HepG2 (cell line): ENCODE data around the gene RNF40. TPM values are rescaled to one million over a fixed set of nuclear protein-coding genes. Genes with fewer than 3 reads are reported as not detected.

Experiments used
- BRCA1 ChIP-seq: sonication (generic); formaldehyde crosslinking; IDR thresholded peaks from 2 replicates; pipeline ENCODE4 v1.4.0; 2020; ENCODE audit warnings: missing genetic modification reagents
- CHD4 ChIP-seq: fragments of 200-600 bp; sonication (generic); IDR thresholded peaks from 2 replicates; pipeline ENCODE4 v1.7.0; 2017; ENCODE audit warnings: mild to moderate bottlenecking, low read length, borderline replicate concordance
- EP300 ChIP-seq, 3 experiments: sonication (generic) in 1 of 3; formaldehyde crosslinking in 1 of 3; IDR thresholded peaks; 2 replicates each; pipeline versions ENCODE4 v1.5.1 to v1.6.1; 2011 to 2020; ENCODE audit warnings: low read depth in 2 of 3, low read length in 2 of 3, borderline replicate concordance in 1 of 3, improper control_type of control experiment in 1 of 3, mild to moderate bottlenecking in 1 of 3, missing genetic modification reagents in 1 of 3, moderate library complexity in 1 of 3
- FOXC1 ChIP-seq: sonication (generic); formaldehyde crosslinking; IDR thresholded peaks from 2 replicates; pipeline ENCODE4 v1.8.0; 2022; ENCODE audit warnings: mild to moderate bottlenecking, missing genetic modification reagents, borderline replicate concordance
- HOXA7 ChIP-seq: sonication (generic); formaldehyde crosslinking; IDR thresholded peaks from 2 replicates; pipeline ENCODE4 v1.8.1; 2022; ENCODE audit warnings: mild to moderate bottlenecking, missing genetic modification reagents, moderate library complexity
- KDM3A ChIP-seq: IDR thresholded peaks from 2 replicates; pipeline ENCODE4 v1.6.1; 2018; ENCODE audit warnings: low read depth, missing compliant biosample characterization
- LCORL ChIP-seq, 2 experiments: fragments of 450-650 bp in 1 of 2; sonication (generic) in 1 of 2; formaldehyde crosslinking in 1 of 2; IDR thresholded peaks; 2 replicates each; pipeline versions ENCODE4 v1.5.0 to v1.6.1; 2017 to 2020; ENCODE audit warnings: antibody characterized with exemption in 1 of 2, missing genetic modification reagents in 1 of 2
- MAF1 ChIP-seq: sonication (generic); formaldehyde crosslinking; IDR thresholded peaks from 2 replicates; pipeline ENCODE4 v1.5.0; 2020; ENCODE audit warnings: missing genetic modification reagents, borderline replicate concordance
- MAFG ChIP-seq: sonication (generic); formaldehyde crosslinking; IDR thresholded peaks from 2 replicates; pipeline ENCODE4 v1.5.1; 2020; ENCODE audit warnings: mild to moderate bottlenecking, missing genetic modification reagents
- MYC ChIP-seq: sonication (generic); formaldehyde crosslinking; IDR thresholded peaks from 2 replicates; pipeline ENCODE4 v1.9.0; 2021; ENCODE audit warnings: missing genetic modification reagents, borderline replicate concordance
- MZF1 ChIP-seq: sonication (generic); formaldehyde crosslinking; IDR thresholded peaks from 2 replicates; pipeline ENCODE4 v1.8.1; 2023; ENCODE audit warnings: mild to moderate bottlenecking, missing genetic modification reagents, borderline replicate concordance
- RAD21 ChIP-seq: fragments of 450-650 bp; formaldehyde crosslinking; IDR thresholded peaks from 2 replicates; pipeline ENCODE4 v1.5.0; 2020; ENCODE audit warnings: mild to moderate bottlenecking
- RAD51 ChIP-seq: fragments of 450-650 bp; IDR thresholded peaks from 2 replicates; pipeline ENCODE4 v1.6.1; 2016; ENCODE audit warnings: borderline replicate concordance
- RFXANK ChIP-seq: IDR thresholded peaks from 2 replicates; pipeline ENCODE4 v1.6.1; 2016
- SIX4 ChIP-seq: sonication (generic); formaldehyde crosslinking; IDR thresholded peaks from 2 replicates; pipeline ENCODE4 v1.4.0; 2020; ENCODE audit warnings: missing genetic modification reagents
- TMF1 ChIP-seq: sonication (generic); formaldehyde crosslinking; IDR thresholded peaks from 2 replicates; pipeline ENCODE4 v1.8.1; 2022; ENCODE audit warnings: low read depth, missing genetic modification reagents
- TSC22D2 ChIP-seq: sonication (generic); formaldehyde crosslinking; IDR thresholded peaks from 2 replicates; pipeline ENCODE4 v1.5.1; 2020; ENCODE audit warnings: missing genetic modification reagents, mild to moderate bottlenecking, borderline replicate concordance
- ZNF138 ChIP-seq: sonication (generic); formaldehyde crosslinking; IDR thresholded peaks from 2 replicates; pipeline ENCODE4 v1.5.0; 2020; ENCODE audit warnings: mild to moderate bottlenecking, low read depth, missing genetic modification reagents
- ZNF562 ChIP-seq: sonication (generic); formaldehyde crosslinking; IDR thresholded peaks from 2 replicates; pipeline ENCODE4 v1.8.0; 2022; ENCODE audit warnings: missing genetic modification reagents, borderline replicate concordance
- ZNF598 ChIP-seq: sonication (generic); formaldehyde crosslinking; IDR thresholded peaks from 2 replicates; pipeline ENCODE4 v1.5.1; 2020; ENCODE audit warnings: mild to moderate bottlenecking, missing genetic modification reagents, borderline replicate concordance
- ZNF850 ChIP-seq: sonication (generic); formaldehyde crosslinking; conservative IDR thresholded peaks from 2 replicates; pipeline ENCODE4 v1.9.0; 2021; ENCODE audit warnings: mild to moderate bottlenecking, missing genetic modification reagents
- ZNF883 ChIP-seq: sonication (generic); formaldehyde crosslinking; IDR thresholded peaks from 2 replicates; pipeline ENCODE4 v1.5.1; 2020; ENCODE audit warnings: mild to moderate bottlenecking, missing genetic modification reagents; ENCODE audit errors: not compliant biosample characterization
- polyA plus RNA-seq, 8 experiments: library from polyadenylated mRNA; depleted of rRNA in 3 of 8; stranded (reverse) in 7 of 8; unstranded in 1 of 8; fragments of >200 nt; fragmentation: Illumina TruSeq in 4 of 8; extraction: Trizol in 4 of 8; gene quantifications; 2 replicates each; pipeline versions ENCODE4 v1.2.1 to v1.2.3, GENCODE V29; 2011 to 2016; ENCODE audit warnings: low read depth in 4 of 8, missing spikeins in 1 of 8, mixed read lengths in 1 of 8; ENCODE audit not compliant: insufficient read depth in 1 of 8
- total RNA-seq, 5 experiments: library from RNA; depleted of rRNA; stranded (reverse); fragments of >200 nt; fragmentation: Illumina TruSeq; extraction: Trizol; gene quantifications; 2 replicates each; pipeline ENCODE4 v1.2.3, GENCODE V29; 2016; ENCODE audit warnings: low read depth in 1 of 5
- TF ChIP-seq, protein P1 (sequence below): sonication (generic); formaldehyde crosslinking; IDR thresholded peaks from 2 replicates; pipeline ENCODE4 v1.4.0; 2020; ENCODE audit warnings: missing genetic modification reagents, mild to moderate bottlenecking, borderline replicate concordance
- TF ChIP-seq, protein P2 (sequence below): sonication (generic); formaldehyde crosslinking; IDR thresholded peaks from 2 replicates; pipeline ENCODE4 v1.9.0; 2021; ENCODE audit warnings: missing genetic modification reagents, mild to moderate bottlenecking, borderline replicate concordance
- TF ChIP-seq, protein P3 (sequence below): sonication (generic); formaldehyde crosslinking; IDR thresholded peaks from 2 replicates; pipeline ENCODE4 v1.4.0; 2020; ENCODE audit warnings: mild to moderate bottlenecking, missing genetic modification reagents

The RNF40 gene
- total and polyA plus RNA-seq, 2 of the 13 experiments (the other 11 are each of a cell fraction or from before 2014, with no cell fraction given): 84.0 to 85.6 TPM

DNA sequence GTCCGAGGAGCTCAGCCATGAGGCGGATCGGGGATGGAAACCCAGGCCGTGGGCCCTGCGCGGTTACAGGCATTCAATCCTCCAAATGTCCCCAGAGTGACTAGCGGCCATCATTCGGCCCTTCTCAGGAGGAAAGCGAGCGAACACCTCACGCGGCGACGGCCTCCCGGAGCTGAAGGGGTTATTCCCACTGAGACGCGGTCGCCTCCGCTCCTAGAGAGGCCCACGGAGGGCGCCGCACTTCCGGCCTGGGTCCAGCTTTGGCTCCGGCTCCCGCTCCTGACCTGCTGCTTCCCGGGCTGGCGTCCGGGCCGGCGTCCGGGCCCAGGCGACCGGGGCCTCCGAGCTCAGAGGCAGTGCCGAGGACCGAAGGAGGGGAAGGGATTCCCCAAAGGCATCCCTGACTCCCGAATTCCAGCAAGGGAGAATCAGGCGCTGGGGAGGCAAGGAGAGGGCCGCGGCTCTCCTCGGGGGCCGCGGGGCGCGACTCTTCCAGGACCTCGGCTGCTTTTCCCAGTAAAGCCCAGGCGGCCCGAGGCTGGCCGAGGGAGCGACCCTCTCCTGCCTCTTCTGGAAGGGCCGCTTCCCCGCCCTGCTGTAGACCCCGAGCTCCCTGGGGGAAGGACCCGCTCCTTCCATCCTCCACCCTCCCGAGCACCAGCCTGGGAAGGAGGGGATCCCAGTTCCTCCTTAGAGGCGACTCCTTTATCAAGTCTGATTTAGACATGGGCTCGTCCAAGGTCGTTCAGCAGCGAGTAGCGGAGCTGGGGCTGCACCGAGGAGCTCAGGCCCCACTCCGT lies 43.4 kb downstream of the RNF40 start (continued):
- TF ChIP-seq ZNF562 (CRISPR knock-in tag): no peak
- peak; percentile 92 for TF ChIP-seq ZNF850 (CRISPR knock-in tag)
- peak; percentile 98 for TF ChIP-seq BRCA1 (CRISPR knock-in tag)
- peak; percentile 83; the same call in 1 of the 2 replicates for TF ChIP-seq RAD21 (CRISPR knock-in tag)
- TF ChIP-seq ZNF138 (CRISPR knock-in tag): 0 out of 2 replicates have a peak, but pooled peaks have one; percentile 83
- peak; percentile 93; the same call in 1 of the 2 replicates for TF ChIP-seq RFXANK
- no peak for TF ChIP-seq RAD51
- TF ChIP-seq SIX4: peak; percentile 80; the same call in 1 of the 2 replicates
- TF ChIP-seq EP300 (IDR thresholded peaks at IDR 0.05; ENCODE audit: low read depth in 2 of 2, low read length in 2 of 2): peak; percentile 68 to 78; a peak in 3 of 4 replicates
- TF ChIP-seq EP300 (CRISPR knock-in tag; IDR thresholded peaks at IDR 0.05; ENCODE audit: borderline replicate concordance): peak; percentile 61; the same call in 1 of the 2 replicates
- TF ChIP-seq, protein P1, sequence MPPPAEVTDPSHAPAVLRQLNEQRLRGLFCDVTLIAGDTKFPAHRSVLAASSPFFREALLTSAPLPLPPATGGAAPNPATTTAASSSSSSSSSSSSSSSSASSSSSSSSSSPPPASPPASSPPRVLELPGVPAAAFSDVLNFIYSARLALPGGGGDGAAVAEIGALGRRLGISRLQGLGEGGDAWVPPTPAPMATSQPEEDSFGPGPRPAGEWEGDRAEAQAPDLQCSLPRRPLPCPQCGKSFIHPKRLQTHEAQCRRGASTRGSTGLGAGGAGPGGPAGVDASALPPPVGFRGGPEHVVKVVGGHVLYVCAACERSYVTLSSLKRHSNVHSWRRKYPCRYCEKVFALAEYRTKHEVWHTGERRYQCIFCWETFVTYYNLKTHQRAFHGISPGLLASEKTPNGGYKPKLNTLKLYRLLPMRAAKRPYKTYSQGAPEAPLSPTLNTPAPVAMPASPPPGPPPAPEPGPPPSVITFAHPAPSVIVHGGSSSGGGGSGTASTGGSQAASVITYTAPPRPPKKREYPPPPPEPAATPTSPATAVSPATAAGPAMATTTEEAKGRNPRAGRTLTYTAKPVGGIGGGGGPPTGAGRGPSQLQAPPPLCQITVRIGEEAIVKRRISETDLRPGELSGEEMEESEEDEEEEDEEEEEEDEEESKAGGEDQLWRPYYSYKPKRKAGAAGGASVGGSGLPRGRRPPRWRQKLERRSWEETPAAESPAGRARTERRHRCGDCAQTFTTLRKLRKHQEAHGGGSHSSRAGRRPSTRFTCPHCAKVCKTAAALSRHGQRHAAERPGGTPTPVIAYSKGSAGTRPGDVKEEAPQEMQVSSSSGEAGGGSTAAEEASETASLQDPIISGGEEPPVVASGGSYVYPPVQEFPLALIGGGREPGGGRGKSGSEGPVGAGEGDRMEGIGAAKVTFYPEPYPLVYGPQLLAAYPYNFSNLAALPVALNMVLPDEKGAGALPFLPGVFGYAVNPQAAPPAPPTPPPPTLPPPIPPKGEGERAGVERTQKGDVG: peak; percentile 54; the same call in 1 of the 2 replicates
- TF ChIP-seq ZNF883 (CRISPR knock-in tag): peak; percentile 71
- TF ChIP-seq, protein P2, sequence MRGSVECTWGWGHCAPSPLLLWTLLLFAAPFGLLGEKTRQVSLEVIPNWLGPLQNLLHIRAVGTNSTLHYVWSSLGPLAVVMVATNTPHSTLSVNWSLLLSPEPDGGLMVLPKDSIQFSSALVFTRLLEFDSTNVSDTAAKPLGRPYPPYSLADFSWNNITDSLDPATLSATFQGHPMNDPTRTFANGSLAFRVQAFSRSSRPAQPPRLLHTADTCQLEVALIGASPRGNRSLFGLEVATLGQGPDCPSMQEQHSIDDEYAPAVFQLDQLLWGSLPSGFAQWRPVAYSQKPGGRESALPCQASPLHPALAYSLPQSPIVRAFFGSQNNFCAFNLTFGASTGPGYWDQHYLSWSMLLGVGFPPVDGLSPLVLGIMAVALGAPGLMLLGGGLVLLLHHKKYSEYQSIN (CRISPR knock-in tag): no peak
- TF ChIP-seq MAFG (CRISPR knock-in tag): no peak
- TF ChIP-seq MZF1: no peak
- peak; percentile 93 for TF ChIP-seq MYC
- peak; percentile 95; the same call in 1 of the 2 replicates for TF ChIP-seq FOXC1 (CRISPR knock-in tag)
- TF ChIP-seq LCORL (IDR thresholded peaks at IDR 0.05): 0 out of 2 replicates have a peak, but pooled peaks have one; percentile 57
- peak; percentile 93 for TF ChIP-seq LCORL (CRISPR knock-in tag; IDR thresholded peaks at IDR 0.05)
- peak; percentile 91; the same call in 1 of the 2 replicates for TF ChIP-seq TMF1 (CRISPR knock-in tag)
- peak; percentile 93; the same call in 1 of the 2 replicates for TF ChIP-seq MAF1 (CRISPR knock-in tag)
- TF ChIP-seq ZNF598: peak; percentile 53; the same call in 1 of the 2 replicates
- peak; percentile 99 for TF ChIP-seq TSC22D2 (CRISPR knock-in tag)
- TF ChIP-seq, protein P3, sequence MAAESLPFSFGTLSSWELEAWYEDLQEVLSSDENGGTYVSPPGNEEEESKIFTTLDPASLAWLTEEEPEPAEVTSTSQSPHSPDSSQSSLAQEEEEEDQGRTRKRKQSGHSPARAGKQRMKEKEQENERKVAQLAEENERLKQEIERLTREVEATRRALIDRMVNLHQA (CRISPR knock-in tag): no peak
- peak; percentile 99 for TF ChIP-seq KDM3A (CRISPR knock-in tag)
- TF ChIP-seq HOXA7 (CRISPR knock-in tag): no peak
- TF ChIP-seq CHD4: no peak
